Activated naive CD4-positive, alpha-beta T cell treated with anti-CD3 and anti-CD28 coated beads for 36 hours (primary cell): ENCODE results near the gene CISH. TPM values are rescaled to one million over a fixed set of nuclear protein-coding genes. Genes with fewer than 3 reads are reported as not detected.

Experiments
- CTCF ChIA-PET: fragments of 350-600 bp; sonication (Branson Sonifier 250); formaldehyde crosslinking; loops from one replicate; lab custom pipeline; 2021; ENCODE audit warnings: antibody characterized with exemption; lab: Charles Lee
- DNase-seq: peaks from one replicate; pipeline ENCODE4 v3.0.0-alpha.2; 2020
- H3K27ac Mint-ChIP-seq: one replicate; pipeline ENCODE4 v1.8.0; 2021; ENCODE audit warnings: mild to moderate bottlenecking, mixed read lengths
- H3K27me3 Mint-ChIP-seq: one replicate; pipeline ENCODE4 v1.8.0; 2021; ENCODE audit warnings: low read depth, mixed read lengths
- H3K36me3 Mint-ChIP-seq: one replicate; pipeline ENCODE4 v1.8.0; 2021; ENCODE audit warnings: low read depth, mixed read lengths
- H3K4me1 Mint-ChIP-seq: one replicate; pipeline ENCODE4 v1.8.0; 2021; ENCODE audit warnings: low read depth, mixed read lengths
- H3K4me3 Mint-ChIP-seq: one replicate; pipeline ENCODE4 v1.8.0; 2021; ENCODE audit warnings: mild to moderate bottlenecking, moderate library complexity, mixed read lengths
- H3K9me3 Mint-ChIP-seq: one replicate; pipeline ENCODE4 v1.8.0; 2021; ENCODE audit warnings: mixed read lengths
- intact Hi-C: fragments of 100-400 bp; cut with micrococcal nuclease; formaldehyde crosslinking; loops from one replicate; pipeline ENCODE4 v1.15.1; 2023
- total RNA-seq, 2 experiments: library from RNA; stranded (reverse); gene quantifications; one replicate each; pipeline ENCODE4 v1.2.3, GENCODE V29; 2021

Gene CISH
- total RNA-seq, 2 experiments from 2014 or later = 136 to 138 TPM

DNA sequence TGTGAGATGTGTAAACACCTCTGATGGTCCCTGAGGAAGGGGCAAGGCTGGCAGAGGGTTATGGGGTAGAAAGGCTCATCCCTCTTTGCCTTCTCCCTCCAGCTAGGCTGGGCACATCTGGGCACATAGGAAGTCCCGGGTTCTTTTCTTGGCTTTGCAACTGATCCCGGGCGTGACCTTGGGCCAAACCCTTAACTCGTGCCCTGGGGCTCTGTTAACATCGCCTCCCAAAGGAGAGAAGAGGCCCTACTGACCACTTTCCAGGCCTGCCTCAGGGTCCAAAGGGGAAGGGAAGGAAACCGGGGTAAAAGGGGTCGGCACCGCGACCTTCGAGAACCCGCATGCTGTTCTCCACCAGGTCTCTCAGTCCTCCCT is 44.6 kb downstream of the CISH start:
- H3K27ac Mint-ChIP-seq = no peak overlapping the region
- H3K36me3 Mint-ChIP-seq = peaks cover 7% of the 10 kb centered on the region
- CTCF ChIA-PET = interaction anchor here (0.9 to 13.0 kb wide), 5 partner anchors 22 to 822 kb away, joined by 4 to 376 read pairs (median 4); partner anchors contain the start of genes CISH and MAPKAPK3
- H3K27me3 Mint-ChIP-seq = no peaks in the 10 kb centered on the region
- no peak for DNase-seq
- H3K4me3 Mint-ChIP-seq = peak overlapping the region; percentile 98
- H3K4me1 Mint-ChIP-seq = peaks cover 34% of the 10 kb centered on the region
- intact Hi-C loops = loop anchor here (2.0 kb wide), 1 partner anchor 208 kb away; the partner anchor contains the start of gene TMEM115
- H3K9me3 Mint-ChIP-seq = no peaks in the 10 kb centered on the region

DNA sequence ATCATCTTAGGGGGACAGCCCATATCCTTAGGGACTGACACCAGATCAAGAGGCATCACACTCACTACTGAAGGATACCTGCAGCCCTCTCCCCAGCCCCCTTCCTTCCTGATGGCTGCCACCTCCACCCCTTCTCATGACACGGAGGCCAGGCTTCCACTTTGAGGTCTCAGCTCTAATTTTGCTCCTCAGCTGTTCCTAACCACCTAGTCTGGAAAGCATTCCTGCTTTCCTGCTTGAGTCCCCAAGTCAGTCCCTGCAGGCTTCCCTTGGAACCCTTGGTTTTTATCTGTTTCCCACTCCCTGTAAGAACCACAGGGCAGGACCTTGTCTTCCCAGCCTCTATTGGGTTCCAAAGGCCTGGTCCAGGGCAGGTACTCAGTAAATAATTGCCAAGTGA is 47.3 kb downstream of the CISH start:
- Mint-ChIP-seq H3K4me1 (peaks cover 12% of the 10 kb centered on the region), H3K27me3 (no peaks in the 10 kb centered on the region), H3K4me3 (no peak overlapping the region), H3K27ac (no peak overlapping the region), H3K9me3 (no peaks in the 10 kb centered on the region), H3K36me3 (peaks cover 1% of the 10 kb centered on the region)
- intact Hi-C loops = no loop called here
- CTCF ChIA-PET = no interaction called here
- DNase-seq = no peak

DNA sequence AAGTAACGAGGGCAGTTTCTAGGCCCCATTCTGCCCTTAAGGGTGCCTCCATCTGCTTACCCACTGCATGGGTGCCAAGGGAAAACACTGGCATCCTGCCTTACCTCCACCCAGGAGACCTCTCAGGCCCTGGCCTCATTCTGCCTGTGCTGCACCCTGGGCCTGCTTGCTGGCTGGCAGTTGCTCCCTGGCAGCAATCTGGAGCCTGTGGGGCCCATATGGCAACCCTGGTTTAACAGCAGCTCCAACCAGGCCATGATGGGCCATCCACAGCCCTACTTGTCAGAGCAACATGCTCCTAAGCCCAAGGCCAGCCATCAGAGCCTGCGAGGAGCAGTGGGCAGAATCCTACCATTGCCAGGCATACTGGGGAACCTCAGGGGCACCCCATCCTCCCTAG is 47.7 kb downstream of the CISH start:
- intact Hi-C loops = no loop called here
- no peak overlapping the region for H3K4me3 Mint-ChIP-seq
- peaks cover 12% of the 10 kb centered on the region for H3K4me1 Mint-ChIP-seq
- no peaks in the 10 kb centered on the region for H3K9me3 Mint-ChIP-seq
- no peaks in the 10 kb centered on the region for H3K27me3 Mint-ChIP-seq
- no peak for DNase-seq
- H3K36me3 Mint-ChIP-seq = peaks cover 1% of the 10 kb centered on the region
- H3K27ac Mint-ChIP-seq = no peak overlapping the region
- CTCF ChIA-PET = interaction anchor here (1.6 kb wide), 1 partner anchor 53 kb away, joined by 4 read pairs; the partner anchor contains the start of gene MAPKAPK3

DNA sequence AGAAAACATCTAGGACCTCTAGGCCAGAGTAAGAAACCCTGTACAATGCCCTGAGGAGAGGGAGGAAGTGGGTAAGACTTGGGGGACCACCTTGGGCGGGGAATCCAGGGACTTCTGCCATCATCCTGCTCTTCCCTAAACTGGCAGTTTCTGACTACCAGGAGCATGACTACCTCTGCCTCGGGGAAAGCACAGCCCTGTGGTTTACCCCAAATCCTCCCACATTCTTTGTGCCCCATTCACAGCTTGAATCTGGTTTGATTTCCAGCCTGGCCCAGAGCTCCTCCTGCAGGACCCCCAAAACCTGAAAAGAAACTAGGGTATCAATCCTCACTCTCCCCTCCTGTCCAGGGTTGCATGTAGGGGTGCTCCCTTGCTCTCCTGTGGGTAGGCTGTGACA is 48.7 kb downstream of the CISH start:
- H3K4me1 Mint-ChIP-seq = peaks cover 8% of the 10 kb centered on the region
- no peak overlapping the region for H3K4me3 Mint-ChIP-seq
- peaks cover 1% of the 10 kb centered on the region for H3K36me3 Mint-ChIP-seq
- intact Hi-C loops = no loop called here
- H3K9me3 Mint-ChIP-seq = no peaks in the 10 kb centered on the region
- CTCF ChIA-PET = interaction anchor here (1.6 kb wide), 1 partner anchor 54 kb away, joined by 4 read pairs; the partner anchor contains the start of gene MAPKAPK3
- H3K27me3 Mint-ChIP-seq = no peaks in the 10 kb centered on the region
- no peak for DNase-seq
- H3K27ac Mint-ChIP-seq = no peak overlapping the region

DNA sequence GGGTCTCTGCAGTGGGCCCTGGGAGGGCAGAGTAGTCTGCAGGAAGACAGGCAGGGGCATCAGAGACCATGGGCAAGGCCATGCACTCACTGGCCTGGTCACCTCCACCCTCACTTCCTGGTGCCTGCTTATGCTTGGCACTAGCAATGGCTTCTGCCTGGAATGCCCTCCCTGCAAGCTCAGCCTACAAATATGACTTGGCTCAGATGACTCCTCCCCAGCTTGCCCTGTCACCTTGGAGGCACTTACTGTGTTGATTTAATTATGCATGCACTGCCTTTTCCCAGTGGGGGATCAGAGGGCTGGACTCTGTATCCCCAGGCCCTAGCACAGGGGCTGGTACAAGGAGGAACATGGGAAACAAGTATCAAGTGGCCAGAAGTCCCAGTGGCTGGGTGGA is 51.9 kb downstream of the CISH start:
- Mint-ChIP-seq H3K27ac (no peak overlapping the region), H3K4me1 (no peaks in the 10 kb centered on the region), H3K36me3 (no peaks in the 10 kb centered on the region), H3K9me3 (no peaks in the 10 kb centered on the region), H3K4me3 (no peak overlapping the region), H3K27me3 (no peaks in the 10 kb centered on the region)
- intact Hi-C loops = no loop called here
- no peak for DNase-seq
- CTCF ChIA-PET = interaction anchor here (0.6 kb wide), 1 partner anchor 9 kb away, joined by 3 read pairs; no protein-coding TSS in a partner anchor

DNA sequence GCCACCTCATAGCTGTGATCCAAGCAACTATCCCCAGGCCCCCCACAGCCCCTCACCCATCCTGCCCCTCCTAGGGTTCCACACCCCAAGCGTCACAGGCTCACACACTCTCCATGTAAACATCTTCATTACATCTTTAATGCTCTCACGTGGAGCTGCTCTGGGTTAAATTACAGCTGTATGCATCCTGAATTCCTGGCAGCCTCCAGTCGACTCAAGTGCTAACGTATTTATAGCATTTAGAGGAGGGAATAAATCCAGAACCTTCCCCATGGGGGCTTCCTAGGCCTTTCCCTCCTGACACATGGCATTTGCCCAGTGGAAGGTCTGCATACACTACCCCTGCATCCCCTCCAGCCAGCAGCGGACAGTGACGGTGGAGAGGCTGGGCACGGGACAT is 53.7 kb downstream of the CISH start:
- CTCF ChIA-PET = no interaction called here
- Mint-ChIP-seq H3K36me3 (no peaks in the 10 kb centered on the region), H3K27ac (no peak overlapping the region), H3K4me1 (no peaks in the 10 kb centered on the region), H3K4me3 (no peak overlapping the region), H3K9me3 (no peaks in the 10 kb centered on the region), H3K27me3 (no peaks in the 10 kb centered on the region)
- intact Hi-C loops = no loop called here
- no peak for DNase-seq

DNA sequence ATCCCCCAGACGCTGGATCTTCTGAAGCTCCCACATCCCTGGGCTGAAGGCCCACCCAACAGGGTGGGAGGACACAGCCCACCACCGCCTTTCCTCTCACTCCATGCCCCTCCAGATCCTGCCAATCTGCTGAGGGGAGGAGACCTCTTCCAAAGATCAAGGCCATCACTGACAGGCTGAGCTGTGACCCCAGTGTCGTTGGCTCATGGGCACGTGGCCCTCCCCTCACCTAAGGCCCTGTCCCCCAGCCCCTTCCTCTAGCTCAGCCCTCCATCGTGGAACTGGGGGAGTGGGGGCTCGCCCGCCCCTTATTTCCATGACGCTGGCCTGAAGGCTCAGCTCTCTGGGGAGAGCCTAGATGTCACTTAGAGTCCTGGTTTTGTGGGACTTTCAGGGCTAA is 54.5 kb downstream of the CISH start:
- intact Hi-C loops = no loop called here
- CTCF ChIA-PET = interaction anchor here (0.7 kb wide), 1 partner anchor 58 kb away, joined by 3 read pairs; no protein-coding TSS in a partner anchor
- Mint-ChIP-seq H3K27me3 (no peaks in the 10 kb centered on the region), H3K4me1 (no peaks in the 10 kb centered on the region), H3K27ac (no peak overlapping the region), H3K4me3 (no peak overlapping the region), H3K36me3 (no peaks in the 10 kb centered on the region), H3K9me3 (no peaks in the 10 kb centered on the region)
- no peak for DNase-seq

Other genes with a start within 250 kb of the CISH start
- under 1 TPM; 0.89 to 0.95 TPM for gene CACNA2D2, start 108.1 kb downstream of the CISH start, total RNA-seq
- 1 to 10 TPM; 3.1 to 3.8 TPM for gene C3orf18, start 44.0 kb downstream of the CISH start, total RNA-seq
- gene HEMK1, start 42.3 kb downstream of the CISH start, total RNA-seq = 10 to 100 TPM; 27.0 to 30.4 TPM
- 100 to 1,000 TPM; 105 to 106 TPM for gene MAPKAPK3, start 5.4 kb upstream of the CISH start, total RNA-seq
- 1 to 10 TPM; 1.6 to 1.7 TPM for gene DOCK3, start 63.2 kb upstream of the CISH start, total RNA-seq